ENCODE data around the gene TH. TPM values are rescaled to one million over a fixed set of nuclear protein-coding genes. Genes with fewer than 3 reads are reported as not detected.
A peak's percentile ranks its signal among the peaks of the same experiment; 100 is the strongest.

The TH gene
- total and polyA plus RNA-seq, 2 experiments from 2014 or later = 0.34 TPM; not detected in 1

GRCh38 chr11:2213890-2214526 lies 42.4 kb upstream of the TH start (continued):
- TF ChIP-seq CTCF (conservative IDR thresholded peaks at IDR 0.05; ENCODE audit: low read depth in 2 of 2) (no peak), POLR2AphosphoS5 (IDR thresholded peaks at IDR 0.05; ENCODE audit: low read depth) (no peak), REST (IDR thresholded peaks at IDR 0.05; ENCODE audit: unreplicated experiment) (no peak), EZH2 (IDR thresholded peaks at IDR 0.05; ENCODE audit: low read depth, unreplicated experiment) (no peak), ZNF331 (CRISPR knock-in tag; IDR thresholded peaks at IDR 0.05; ENCODE audit: low read depth) (no peak), ZNF114 (CRISPR knock-in tag; IDR thresholded peaks at IDR 0.05) (no peak), NANOG (IDR thresholded peaks at IDR 0.05; ENCODE audit: borderline replicate concordance) (no peak)

GRCh38 chr11:2213384-2213842 lies 41.8 kb upstream of the TH start:
- Histone ChIP-seq H2AFZ (no peak overlapping the region), H3K4me3 (no peak overlapping the region), H3K27me3 (ENCODE audit: insufficient read depth) (no peaks in the 10 kb centered on the region), H3K4me2 (no peak overlapping the region), H3F3A (replicated peaks; ENCODE audit: low read depth) (no peaks in the 10 kb centered on the region), H3K4me1 (ENCODE audit: insufficient read depth) (peaks cover 10% of the 10 kb centered on the region; the same call in 1 of the 2 replicates), H3K27ac (ENCODE audit: low read depth) (no peak overlapping the region), H3K79me2 (replicated peaks; ENCODE audit: insufficient read depth) (no peaks in the 10 kb centered on the region), H3K9me2 (ENCODE audit: insufficient read depth) (no peaks in the 10 kb centered on the region), H3K36me3 (ENCODE audit: insufficient read depth) (no peaks in the 10 kb centered on the region), H4K20me1 (replicated peaks; ENCODE audit: insufficient read depth) (no peaks in the 10 kb centered on the region)
- ATAC-seq (peak; percentile 34), DNase-seq (ENCODE audit: low spot score) (no peak)
- no peak overlapping the region for H3K27ac Mint-ChIP-seq
- no peaks in the 10 kb centered on the region for H3K36me3 Mint-ChIP-seq (ENCODE audit: low read depth)
- H3K27me3 Mint-ChIP-seq (ENCODE audit: insufficient read depth, low read depth, poor library complexity) = peaks cover 27% of the 10 kb centered on the region
- TF ChIP-seq CREB1 (CRISPR knock-in tag; IDR thresholded peaks at IDR 0.05; ENCODE audit: low read depth) = no peak
- peaks cover 29% of the 10 kb centered on the region for H3K4me1 Mint-ChIP-seq
- no peaks in the 10 kb centered on the region; the same call in 2 of the 3 replicates for H3K9me3 Mint-ChIP-seq
- peak overlapping the region; percentile 51 for H3K4me3 Mint-ChIP-seq

Data from GM23338 (cell line).